Frontal cortex (tissue), 4 donors: ENCODE results near the gene ICOS. TPM values are rescaled to one million over a fixed set of nuclear protein-coding genes. Genes with fewer than 3 reads are reported as not detected.

Experiments used
- DNase-seq, 2 donors: peaks; one replicate each; pipeline ENCODE4 v3.0.0; 2012; ENCODE audit warnings: low spot score in 2 of 2
- FAIRE-seq: peaks from 2 replicates; lab custom pipeline; 2012; peaks lifted over from hg19 to GRCh38; lab: Jason Lieb, UNC
- total RNA-seq: library from RNA; depleted of rRNA; stranded (reverse); fragments of >200 nt; gene quantifications from one replicate; pipeline ENCODE4 v1.2.3, GENCODE V29; 2014
- donor health status: control.
- donor health status: control.
- donor health status: control.

The ICOS gene
- total RNA-seq, 1 donor from 2014 or later = not detected

GRCh38 chr2:204003276-204003990 is 66.9 kb downstream of the ICOS start:
- no peak for DNase-seq
- no peak for FAIRE-seq

- DNase-seq (no peak), FAIRE-seq (no peak)
Measured at GRCh38 chr2:204004912-204005311, 68.3 kb downstream of the ICOS start.

- DNase-seq (no peak), FAIRE-seq (no peak)
Measured at GRCh38 chr2:204005940-204006721, 69.6 kb downstream of the ICOS start.

- DNase-seq (no peak), FAIRE-seq (no peak)
Measured at GRCh38 chr2:204008352-204008751, 71.8 kb downstream of the ICOS start.

GRCh38 chr2:204010628-204011560 is 74.3 kb downstream of the ICOS start:
- no peak for FAIRE-seq
- no peak for DNase-seq

Other genes starting within 250 kb of the ICOS start
- 1.2 TPM for gene CD28, start 230.1 kb upstream of the ICOS start, total RNA-seq
- not detected for gene CTLA4, start 69.0 kb upstream of the ICOS start, total RNA-seq